GM12874 (cell line): Measurements from ENCODE around the gene LENG9.

Experiments
- CTCF ChIP-seq: IDR thresholded peaks from 2 replicates; pipeline ENCODE4 v1.5.1; 2011; ENCODE audit warnings: low read depth, mild to moderate bottlenecking, control low read depth, low read length, moderate library complexity; ENCODE audit not compliant: insufficient read depth

Gene LENG9

DNA sequence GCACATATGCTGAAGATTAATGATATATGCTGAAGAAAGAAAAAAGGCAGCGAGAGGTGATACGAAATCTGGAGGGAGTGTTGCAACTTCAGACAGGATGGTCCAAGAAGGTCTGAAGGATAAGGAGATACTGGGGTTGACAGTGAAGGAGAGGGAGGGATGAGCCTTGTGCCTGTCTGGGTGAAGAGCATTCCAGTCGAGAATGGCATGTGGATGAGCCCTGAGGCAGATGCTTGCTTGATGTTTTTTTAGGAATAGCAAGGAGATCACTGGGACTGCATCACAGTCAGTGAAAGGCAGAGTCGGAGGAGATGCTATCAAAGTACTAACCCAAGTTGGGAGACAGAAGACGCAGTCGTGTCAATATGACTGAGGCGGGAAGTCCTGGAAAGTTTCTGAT is 25.8 kb upstream of the LENG9 start:
- no peak for TF ChIP-seq CTCF

DNA sequence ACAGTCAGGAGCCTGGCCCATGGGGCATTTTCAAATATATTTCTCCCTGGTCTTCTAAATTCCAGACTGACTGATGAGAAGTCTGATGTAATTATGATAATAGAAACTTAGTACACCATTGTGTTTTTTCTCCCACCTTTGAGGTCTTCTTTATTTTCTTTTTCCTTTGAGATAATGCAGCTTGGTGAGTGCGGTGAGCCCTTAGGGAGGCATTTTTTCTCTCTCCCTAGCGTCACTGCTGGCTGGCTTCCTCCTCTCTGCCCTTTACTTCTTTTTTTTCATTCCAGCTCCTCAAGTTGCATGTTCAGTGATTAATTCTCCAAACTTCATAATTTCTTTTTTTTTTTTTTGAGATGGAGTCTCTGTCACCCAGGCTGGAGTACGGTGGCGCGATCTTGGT is 22.3 kb upstream of the LENG9 start:
- TF ChIP-seq CTCF: no peak

DNA sequence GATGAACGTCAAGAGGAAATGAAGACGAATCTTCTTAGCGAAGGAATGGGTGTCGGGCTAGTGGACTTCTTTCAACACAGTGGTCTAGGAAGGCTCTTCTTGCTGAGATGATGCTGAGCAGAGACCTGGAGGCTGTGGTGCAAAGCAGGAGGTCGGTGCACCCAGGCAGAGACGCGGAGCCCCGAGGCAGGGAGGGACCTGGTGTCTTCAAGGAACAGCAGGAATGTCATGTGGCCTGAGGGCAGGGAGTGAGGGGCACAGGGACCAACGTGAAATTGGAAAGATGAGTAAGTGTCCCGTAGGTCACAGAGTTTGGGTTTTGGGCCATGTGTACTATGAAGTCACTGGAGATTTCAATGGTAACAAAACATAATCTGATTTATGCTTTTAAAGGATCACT is 20.9 kb upstream of the LENG9 start:
- no peak for TF ChIP-seq CTCF

- TF ChIP-seq CTCF: no peak
Measured at GRCh38 chr19:54482889-54483288, 19.3 kb upstream of the LENG9 start.

- TF ChIP-seq CTCF: peak; percentile 82
Measured at GRCh38 chr19:54481326-54481930, 17.9 kb upstream of the LENG9 start.

DNA sequence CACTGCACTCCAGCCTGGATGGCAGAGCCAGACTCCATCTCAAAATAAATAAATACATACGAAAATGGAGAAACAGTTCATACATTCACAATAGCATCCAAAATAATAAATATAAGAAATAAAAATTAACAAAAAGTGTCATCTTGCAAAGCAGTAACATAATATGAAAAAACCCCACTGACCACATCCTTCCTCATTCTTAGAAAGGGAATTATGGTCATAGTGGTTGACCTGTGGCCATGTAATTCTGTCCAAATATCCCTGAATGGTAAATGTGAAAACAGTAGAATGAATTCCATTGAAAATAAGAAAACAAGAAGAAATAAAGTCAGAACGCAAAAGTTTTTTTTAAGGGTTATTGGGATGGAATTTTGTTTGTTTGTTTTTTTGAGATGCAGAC is 16.5 kb upstream of the LENG9 start:
- TF ChIP-seq CTCF: no peak

DNA sequence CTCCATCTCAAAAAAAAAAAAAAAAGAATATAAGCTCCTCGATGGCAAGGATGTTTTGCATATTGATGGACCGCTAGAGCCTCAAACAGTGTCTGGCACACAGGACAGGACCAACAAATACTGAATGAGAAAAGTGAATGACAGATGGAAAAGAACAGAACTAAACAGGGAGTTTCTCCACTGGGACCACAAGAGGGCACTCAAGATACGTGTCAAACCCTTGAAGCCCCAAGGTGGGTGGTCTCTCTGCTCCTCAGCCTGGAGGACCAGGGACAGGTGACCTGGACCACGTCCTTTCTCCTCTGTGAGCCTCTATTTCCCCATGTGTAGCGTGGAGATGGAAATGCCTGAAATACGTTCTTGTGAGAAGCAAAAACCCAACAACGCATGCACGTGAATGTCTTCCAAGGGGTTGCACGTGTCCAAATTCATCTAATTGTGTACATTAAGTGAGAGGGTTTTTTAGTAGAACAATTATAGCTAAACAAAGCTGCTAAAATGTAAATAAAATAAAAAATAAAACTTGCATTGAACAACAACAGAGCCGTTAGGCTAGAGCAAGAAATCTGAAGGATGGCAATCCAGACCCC is 15.2 kb upstream of the LENG9 start:
- peak; percentile 79 for TF ChIP-seq CTCF
